ENCODE measurements around the gene CD6. TPM values are rescaled to one million over a fixed set of nuclear protein-coding genes. Genes with fewer than 3 reads are reported as not detected.

CD6 gene
- total RNA-seq, 1 experiment from 2014 or later, result not detected

- no peak overlapping the region for H3K56ac ChIP-seq (ENCODE audit: insufficient read length, low read depth, low read length)
- Mint-ChIP-seq H3K36me3 (ENCODE audit: insufficient read depth in 1 of 3, low read depth in 3 of 3) (no peaks in the 10 kb centered on the region), H3K27me3 (ENCODE audit: low read depth) (peaks cover 84% of the 10 kb centered on the region), H3K27ac (no peak overlapping the region), H3K4me1 (peaks cover 11 to 20% of the 10 kb centered on the region in 2 experiments), H3K4me3 (no peak overlapping the region), H3K9me3 (no peaks in the 10 kb centered on the region)
- no peaks in the 10 kb centered on the region for H4K20me1 ChIP-seq (ENCODE audit: control insufficient read depth, insufficient read depth, insufficient read length)
- no peaks in the 10 kb centered on the region for H3K9me3 ChIP-seq (ENCODE audit: control insufficient read depth, low read depth, low read length)
- peaks cover 2% of the 10 kb centered on the region for H3K23me2 ChIP-seq (ENCODE audit: insufficient read length, low read depth, low read length, poor library complexity, severe bottlenecking)
- no peak overlapping the region for H2BK120ac ChIP-seq (ENCODE audit: low read depth, low read length, poor library complexity, severe bottlenecking)
- H3K27me3 ChIP-seq (ENCODE audit: insufficient read depth, low read length), result peaks cover 22% of the 10 kb centered on the region; the same call in 1 of the 2 replicates
- H2AK5ac ChIP-seq (ENCODE audit: insufficient read length, low read length), result no peak overlapping the region
- DNase-seq, result no peak
- no peak overlapping the region for H2BK5ac ChIP-seq (ENCODE audit: insufficient read length, low read length)
- no peak overlapping the region for H4K8ac ChIP-seq (replicated peaks; ENCODE audit: insufficient read length, low read depth, low read length)
- no peak overlapping the region for H3K9ac ChIP-seq (ENCODE audit: extremely low read depth, insufficient read length, low read length)
- H2BK20ac ChIP-seq (ENCODE audit: low read depth, low read length, poor library complexity, severe bottlenecking), result no peak overlapping the region
- no peak overlapping the region for H3T11ph ChIP-seq (ENCODE audit: low read length)
- no CpG with 5 or more reads among the region's 7 CpGs for WGBS (ENCODE audit: extremely low coverage, insufficient read length, low lambda C conversion rate)
- H2BK12ac ChIP-seq (ENCODE audit: insufficient read length, low read depth, low read length), result no peak overlapping the region
- no peak overlapping the region for H3K27ac ChIP-seq (ENCODE audit: insufficient read length, low read depth, low read length)
- no peak overlapping the region for H3K4ac ChIP-seq (ENCODE audit: low read depth, low read length)
- H3K23ac ChIP-seq (ENCODE audit: insufficient read length, low read depth, low read length), result no peak overlapping the region
- no peak overlapping the region for H4K91ac ChIP-seq (ENCODE audit: insufficient read length, low read depth, low read length)
- no peak overlapping the region for H2BK15ac ChIP-seq (ENCODE audit: low read depth, low read length)
- H3K79me1 ChIP-seq (ENCODE audit: insufficient read depth, low read depth, low read length, poor library complexity, severe bottlenecking), result no peaks in the 10 kb centered on the region
- no peaks in the 10 kb centered on the region for H3K79me2 ChIP-seq (ENCODE audit: insufficient read depth, low read length)
- no peaks in the 10 kb centered on the region for H3K4me1 ChIP-seq (ENCODE audit: insufficient read depth, low read length)
- TF ChIP-seq, protein P1, sequence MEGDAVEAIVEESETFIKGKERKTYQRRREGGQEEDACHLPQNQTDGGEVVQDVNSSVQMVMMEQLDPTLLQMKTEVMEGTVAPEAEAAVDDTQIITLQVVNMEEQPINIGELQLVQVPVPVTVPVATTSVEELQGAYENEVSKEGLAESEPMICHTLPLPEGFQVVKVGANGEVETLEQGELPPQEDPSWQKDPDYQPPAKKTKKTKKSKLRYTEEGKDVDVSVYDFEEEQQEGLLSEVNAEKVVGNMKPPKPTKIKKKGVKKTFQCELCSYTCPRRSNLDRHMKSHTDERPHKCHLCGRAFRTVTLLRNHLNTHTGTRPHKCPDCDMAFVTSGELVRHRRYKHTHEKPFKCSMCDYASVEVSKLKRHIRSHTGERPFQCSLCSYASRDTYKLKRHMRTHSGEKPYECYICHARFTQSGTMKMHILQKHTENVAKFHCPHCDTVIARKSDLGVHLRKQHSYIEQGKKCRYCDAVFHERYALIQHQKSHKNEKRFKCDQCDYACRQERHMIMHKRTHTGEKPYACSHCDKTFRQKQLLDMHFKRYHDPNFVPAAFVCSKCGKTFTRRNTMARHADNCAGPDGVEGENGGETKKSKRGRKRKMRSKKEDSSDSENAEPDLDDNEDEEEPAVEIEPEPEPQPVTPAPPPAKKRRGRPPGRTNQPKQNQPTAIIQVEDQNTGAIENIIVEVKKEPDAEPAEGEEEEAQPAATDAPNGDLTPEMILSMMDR (conservative IDR thresholded peaks at IDR 0.05), result no peak
- H3K18ac ChIP-seq (ENCODE audit: insufficient read length, low read depth, low read length), result no peak overlapping the region
- H3K14ac ChIP-seq (ENCODE audit: insufficient read depth, low read length), result no peak overlapping the region
- no peak overlapping the region for H2AFZ ChIP-seq (ENCODE audit: low read length)
- H3K4me2 ChIP-seq (ENCODE audit: insufficient read depth, insufficient read length, low read length), result no peak overlapping the region
- H4K5ac ChIP-seq (ENCODE audit: insufficient read length, low read depth, low read length), result no peak overlapping the region
These were observed 31.1 kb downstream of the CD6 start for GRCh38 chr11:61002598-61002997.

All from H9 (cell line).